SU-DHL-6 (cell line): ENCODE results near the gene SH3RF1.

Experiments
- EZH2phosphoT487 ChIP-seq: fragments of 200-600 bp; sonication (generic), shearing (Covaris generic); conservative IDR thresholded peaks from 2 replicates; pipeline ENCODE4 v1.6.1; 2018; ENCODE audit warnings: mild to moderate bottlenecking, antibody characterized with exemption, low read length, moderate library complexity, mixed read lengths
- TF ChIP-seq, protein P1 (sequence below): fragments of 200-600 bp; sonication (generic); IDR thresholded peaks from one replicate; pipeline ENCODE4 v1.5.1; 2017; ENCODE audit warnings: antibody characterized with exemption, mild to moderate bottlenecking, low read length, moderate library complexity; ENCODE audit not compliant: insufficient read depth, poor library complexity, severe bottlenecking

DNA sequence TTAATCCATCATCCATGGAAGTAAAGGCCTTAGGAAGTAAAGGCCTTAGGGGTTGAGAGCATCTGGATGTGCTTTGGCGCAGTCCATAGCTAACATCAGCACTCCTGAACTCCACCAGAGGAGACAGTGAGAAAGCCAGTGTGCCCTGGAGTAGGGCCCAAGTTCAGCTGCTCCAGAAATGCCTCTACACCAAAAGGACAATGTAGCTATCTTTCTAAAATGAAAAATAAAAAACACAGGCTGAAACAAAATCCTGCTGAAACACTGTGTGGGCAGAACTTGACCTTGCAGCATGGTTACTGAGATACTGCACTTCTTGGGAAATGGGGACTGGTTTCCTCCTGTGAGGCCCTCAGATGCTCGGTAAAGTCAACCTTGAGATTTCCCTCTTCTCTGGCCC, 29.3 kb downstream of the SH3RF1 start:
- TF ChIP-seq, protein P1, sequence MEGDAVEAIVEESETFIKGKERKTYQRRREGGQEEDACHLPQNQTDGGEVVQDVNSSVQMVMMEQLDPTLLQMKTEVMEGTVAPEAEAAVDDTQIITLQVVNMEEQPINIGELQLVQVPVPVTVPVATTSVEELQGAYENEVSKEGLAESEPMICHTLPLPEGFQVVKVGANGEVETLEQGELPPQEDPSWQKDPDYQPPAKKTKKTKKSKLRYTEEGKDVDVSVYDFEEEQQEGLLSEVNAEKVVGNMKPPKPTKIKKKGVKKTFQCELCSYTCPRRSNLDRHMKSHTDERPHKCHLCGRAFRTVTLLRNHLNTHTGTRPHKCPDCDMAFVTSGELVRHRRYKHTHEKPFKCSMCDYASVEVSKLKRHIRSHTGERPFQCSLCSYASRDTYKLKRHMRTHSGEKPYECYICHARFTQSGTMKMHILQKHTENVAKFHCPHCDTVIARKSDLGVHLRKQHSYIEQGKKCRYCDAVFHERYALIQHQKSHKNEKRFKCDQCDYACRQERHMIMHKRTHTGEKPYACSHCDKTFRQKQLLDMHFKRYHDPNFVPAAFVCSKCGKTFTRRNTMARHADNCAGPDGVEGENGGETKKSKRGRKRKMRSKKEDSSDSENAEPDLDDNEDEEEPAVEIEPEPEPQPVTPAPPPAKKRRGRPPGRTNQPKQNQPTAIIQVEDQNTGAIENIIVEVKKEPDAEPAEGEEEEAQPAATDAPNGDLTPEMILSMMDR: no peak
- TF ChIP-seq EZH2phosphoT487: no peak
